Smooth muscle cell of the brain vasculature (primary cell): ENCODE results near the gene SUN1.
A peak's percentile ranks its signal among the peaks of the same experiment; 100 is the strongest.

ENCODE experiments used
- DNase-seq: peaks from one replicate; pipeline ENCODE4 v3.0.0-alpha.2; 2012; ENCODE audit warnings: low read depth, low spot score

Gene SUN1

DNA sequence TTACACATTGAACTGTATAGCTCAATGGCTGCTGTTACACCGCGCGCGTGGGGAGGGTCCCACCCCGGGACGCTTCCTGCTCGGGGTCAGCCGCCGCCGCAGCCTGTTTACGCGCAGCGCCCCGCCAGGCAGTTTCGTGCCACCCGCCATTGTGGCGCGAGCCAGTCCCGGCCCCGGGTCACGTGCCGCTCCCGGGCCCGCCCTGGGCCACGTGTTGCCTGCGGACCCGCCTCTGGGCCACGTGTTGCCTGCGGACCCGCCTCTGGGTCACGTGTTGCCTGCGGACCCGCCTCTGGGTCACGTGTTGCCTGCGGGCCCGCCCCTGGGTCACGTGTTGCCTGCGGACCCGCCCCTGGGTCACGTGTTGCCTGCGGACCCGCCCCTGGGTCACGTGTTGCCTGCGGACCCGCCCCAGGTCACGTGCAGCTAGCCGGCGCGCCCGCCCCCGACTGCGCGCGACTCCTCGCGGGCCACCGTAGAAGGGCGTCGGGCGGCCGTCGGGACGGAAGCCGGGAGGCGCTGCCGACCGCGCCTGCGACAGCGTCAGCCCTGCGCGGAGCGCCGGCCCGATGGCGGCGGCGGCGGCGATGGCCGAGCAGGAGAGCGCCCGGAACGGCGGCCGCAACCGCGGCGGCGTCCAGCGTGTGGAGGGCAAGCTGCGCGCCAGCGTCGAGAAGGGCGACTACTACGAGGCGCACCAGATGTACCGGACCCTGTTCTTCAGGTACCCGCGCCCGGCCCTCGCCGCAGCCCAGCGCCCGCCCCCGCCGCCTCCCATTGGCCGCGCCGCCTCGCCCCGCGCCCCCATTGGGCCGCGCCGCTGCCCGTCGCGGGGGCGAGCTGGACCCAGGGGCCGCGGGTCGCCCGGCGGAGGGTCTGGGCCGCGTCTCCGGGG, 44.0 kb downstream of the SUN1 start, which contains the start of gene GET4:
GET4 (plus strand) TSS at position 478 of the 895 bp plus-strand sequence; CDS start at position 570, 92 bp downstream.
- peak; percentile 86 for DNase-seq

DNA sequence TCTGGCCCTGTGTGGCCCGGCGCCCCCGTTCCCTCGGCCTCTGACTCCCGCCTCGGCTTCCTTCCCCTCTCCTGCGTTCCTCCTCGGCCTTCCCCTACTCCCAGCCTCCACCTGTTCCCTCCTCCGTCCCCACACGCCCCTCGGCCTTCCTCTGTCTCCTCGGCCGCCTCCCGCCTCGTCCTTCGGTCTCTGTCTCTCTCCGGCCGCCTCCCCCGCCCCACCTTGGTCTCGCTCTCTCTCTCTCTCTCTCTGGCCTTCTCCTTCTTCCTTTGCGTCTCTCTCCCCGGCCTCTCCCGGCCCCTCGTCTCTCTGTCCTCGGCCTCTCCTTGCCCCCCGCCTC, 44.7 kb downstream of the SUN1 start:
- no peak for DNase-seq

DNA sequence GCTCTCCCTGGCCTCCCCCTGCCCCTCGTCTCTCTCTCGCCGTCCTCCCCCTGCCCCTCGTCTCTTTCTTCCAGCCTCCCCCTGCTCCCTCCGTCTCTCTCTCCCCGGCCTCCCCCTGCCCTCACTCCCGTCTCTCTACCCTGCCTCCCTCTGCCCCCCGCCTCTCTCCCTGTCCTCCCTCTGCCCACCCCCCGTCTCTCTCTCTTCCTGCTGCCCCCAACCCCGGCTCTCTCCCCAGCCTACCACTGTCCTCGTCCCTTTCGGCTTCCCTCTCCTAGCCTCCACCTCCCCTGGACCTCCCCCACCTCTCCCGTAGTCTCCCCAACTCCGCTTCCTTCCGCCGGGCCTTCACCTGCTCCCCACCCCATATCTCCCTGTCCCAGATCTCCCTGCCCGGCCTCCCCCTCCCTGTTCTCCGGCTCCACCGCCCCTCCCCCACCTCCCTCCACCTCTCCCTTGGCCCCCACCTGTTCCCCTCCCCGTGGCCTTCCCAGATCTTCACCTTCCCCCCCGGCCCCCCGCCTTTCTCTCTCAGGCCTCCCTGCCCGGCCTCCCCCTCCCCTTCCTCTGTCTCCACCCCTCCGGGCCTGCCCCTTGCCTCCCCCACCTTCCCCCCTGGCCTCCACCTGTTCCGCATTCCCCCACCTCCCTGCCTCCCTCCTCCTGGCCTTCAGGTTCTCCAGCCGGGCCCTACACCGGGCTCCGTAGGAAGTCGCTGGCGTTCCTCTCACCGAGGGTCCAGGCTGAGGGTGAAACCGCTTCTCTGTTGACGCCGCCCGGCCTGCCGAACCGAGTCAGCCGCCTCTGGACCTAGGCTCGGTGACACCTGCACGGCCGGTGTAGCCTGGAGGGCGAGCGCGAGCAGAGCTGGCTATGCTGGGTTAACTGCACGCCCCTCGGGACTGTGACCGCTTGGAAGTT, 45.3 kb downstream of the SUN1 start:
- no peak for DNase-seq

DNA sequence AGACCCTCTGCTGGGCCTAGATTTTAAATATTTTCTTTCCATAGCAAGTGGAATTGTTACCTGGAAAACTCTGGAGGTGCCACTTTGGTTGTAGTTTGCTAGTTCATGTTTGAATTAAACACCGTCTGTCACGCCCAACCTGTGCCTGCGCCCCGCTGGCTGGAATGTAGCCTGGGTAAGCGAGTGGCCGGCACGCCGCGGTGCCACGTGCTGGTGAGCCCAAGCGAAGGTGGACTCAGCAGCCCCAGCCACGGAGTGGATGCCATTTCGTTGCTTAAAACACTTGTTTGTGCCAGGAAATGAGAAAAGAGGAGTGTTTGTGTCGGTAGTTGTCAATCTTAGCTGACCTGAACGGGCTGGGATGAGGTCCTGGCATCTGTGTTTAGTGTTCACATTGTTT, 46.8 kb downstream of the SUN1 start:
- DNase-seq, result no peak

DNA sequence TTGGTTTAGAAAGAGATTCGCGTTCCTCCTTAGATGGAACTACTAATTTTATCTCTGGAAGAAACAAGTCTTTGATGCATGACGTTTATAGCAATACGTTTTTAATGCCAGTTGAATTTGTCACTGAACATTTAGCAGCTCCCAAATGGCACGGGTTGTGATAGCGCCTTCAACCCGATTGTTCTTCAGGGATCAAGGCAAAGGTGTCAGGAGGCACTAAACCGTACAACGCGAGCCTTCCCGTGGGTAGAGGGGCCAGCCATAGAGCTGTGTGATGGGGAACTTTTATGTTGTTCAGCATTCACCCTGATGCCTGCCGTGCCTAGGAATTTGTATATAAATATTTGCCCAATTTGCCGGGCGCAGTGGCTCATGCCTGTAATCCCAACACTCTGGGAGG, 47.4 kb downstream of the SUN1 start:
- DNase-seq, result no peak

DNA sequence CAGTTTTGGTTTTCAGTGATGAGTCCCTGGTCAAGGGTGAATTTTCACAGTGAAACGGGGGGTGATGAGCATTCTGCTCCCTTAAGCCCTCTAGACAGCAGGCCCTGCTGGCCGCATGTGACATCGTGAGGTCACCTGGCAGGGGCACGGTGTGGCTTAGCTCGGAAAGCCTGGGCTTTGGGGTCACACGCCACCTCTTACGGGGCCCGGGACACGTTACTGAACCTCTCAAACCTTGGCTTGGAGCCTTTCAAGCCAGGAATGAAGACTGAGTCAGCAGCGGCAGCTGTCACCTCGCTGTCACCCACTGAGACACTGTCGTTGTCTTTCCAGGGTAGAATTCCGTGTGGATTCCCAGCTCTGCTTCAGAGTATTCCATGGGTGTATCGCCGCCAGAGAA, 48.2 kb downstream of the SUN1 start:
- no peak for DNase-seq

DNA sequence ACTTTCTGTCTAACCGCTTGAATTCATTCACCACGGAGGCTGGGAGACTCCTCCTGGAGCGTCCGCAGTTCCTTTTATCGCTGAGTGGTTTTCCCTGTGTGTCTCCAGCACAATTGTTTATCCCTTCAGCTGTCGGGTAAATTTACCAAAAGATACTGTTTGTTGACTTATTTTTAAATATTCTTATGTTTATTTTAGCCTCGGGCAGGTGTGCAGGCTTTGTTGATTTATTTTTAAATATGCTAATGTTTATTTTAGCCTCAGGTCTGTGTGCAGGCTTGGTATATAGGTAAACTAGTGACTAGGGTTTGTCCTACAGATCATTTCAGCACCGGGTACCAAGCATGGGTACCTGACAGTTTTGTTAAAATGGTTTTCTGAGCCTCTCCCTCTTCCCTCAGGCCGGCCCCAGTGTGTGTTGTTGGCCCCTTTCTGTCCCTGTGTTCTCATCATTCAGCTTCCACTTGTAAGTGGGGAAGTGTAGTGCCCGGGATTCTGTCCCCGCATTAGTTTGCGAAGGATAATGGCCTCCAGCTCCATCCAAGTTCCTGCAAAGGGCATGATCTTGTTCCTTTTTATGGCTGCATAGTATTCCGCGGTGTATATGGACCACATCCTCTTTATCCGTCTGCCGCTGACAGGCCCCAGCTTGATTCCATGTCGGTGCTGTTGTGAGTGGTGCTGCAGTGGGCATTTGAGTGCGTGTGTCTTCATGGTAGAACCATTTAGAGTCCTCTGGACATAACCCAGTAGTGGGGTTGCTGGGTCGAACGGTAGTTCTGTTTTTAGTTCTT, 49.4 kb downstream of the SUN1 start:
- no peak for DNase-seq

DNA sequence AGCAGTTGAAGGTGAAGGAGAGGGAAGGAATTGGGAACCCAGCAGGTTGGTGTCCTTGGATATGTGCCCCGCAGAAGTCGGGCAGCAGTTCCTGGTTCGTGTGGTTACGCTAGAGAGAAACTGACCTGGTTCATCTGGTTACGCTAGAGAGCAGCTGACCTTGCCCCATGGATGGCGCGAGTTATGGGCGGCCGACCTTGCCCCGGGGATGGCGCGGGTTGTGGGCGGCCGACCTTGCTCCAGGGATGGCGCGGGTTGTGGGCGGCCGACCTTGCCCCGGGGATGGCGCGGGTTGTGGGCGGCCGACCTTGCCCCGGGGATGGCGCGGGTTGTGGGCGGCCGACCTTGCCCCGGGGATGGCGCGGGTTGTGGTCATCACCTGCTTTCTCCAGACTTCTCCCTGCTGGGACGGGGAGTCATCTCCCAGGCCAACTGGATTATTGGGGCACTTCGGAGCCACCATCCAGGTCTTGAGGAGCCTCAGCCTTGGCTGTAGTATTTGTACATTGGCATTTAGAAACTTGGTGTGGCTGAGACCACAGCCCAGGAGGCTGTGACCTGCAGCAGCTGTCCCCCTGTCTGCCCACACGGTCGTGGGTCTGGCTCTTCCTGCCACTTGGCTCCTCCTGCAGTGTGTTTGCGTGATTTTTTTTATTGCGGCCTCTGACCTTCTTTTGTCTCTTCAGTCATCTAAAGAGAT, 50.2 kb downstream of the SUN1 start:
- no peak for DNase-seq

DNA sequence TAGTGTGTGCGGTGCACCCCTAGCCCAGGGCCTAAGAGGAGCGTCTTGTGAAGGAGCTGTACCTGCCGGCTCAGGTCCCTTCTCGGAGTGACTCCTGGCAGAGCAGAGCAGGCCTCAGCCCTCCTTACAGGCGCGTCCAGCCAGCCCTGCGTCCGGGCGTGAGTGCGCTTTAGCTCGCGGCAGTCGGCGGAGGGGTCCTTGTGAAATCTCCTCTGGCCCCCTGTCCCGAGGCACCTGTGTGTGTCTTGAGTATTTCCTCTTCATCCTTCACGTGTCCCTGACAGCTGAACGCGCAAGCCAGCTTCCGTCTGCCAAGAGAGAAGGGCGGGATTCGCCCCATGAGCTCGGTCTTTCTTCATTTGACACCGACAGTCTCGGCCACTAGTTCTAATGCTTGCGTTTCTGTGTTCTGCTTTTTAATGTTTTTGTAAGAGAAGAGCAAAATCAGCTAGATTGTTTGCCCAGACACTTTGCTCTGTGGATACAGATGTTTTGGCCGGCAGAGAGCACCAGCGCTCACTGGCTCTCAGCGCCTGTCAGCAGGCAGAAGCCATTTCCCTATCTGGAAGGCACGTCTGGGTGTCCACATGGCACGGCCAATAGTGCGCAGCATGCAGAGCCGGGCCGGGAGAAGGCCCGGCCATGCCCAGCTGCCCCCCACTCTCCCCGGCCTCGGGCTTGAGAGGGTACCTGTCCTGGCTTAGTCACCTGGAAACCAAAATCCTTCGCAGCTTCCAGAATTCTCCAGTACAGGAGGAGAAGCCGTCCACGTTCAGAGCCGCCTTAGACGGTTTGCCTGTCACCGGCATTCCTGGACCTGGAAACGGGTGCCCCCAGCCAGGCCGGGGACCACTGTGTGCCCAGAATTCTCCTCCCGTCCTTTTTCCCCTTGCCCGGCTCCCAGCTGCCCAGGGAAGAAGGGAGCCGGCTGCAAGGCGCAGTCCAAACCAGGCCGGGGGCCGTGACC, 51.1 kb downstream of the SUN1 start:
- no peak for DNase-seq

DNA sequence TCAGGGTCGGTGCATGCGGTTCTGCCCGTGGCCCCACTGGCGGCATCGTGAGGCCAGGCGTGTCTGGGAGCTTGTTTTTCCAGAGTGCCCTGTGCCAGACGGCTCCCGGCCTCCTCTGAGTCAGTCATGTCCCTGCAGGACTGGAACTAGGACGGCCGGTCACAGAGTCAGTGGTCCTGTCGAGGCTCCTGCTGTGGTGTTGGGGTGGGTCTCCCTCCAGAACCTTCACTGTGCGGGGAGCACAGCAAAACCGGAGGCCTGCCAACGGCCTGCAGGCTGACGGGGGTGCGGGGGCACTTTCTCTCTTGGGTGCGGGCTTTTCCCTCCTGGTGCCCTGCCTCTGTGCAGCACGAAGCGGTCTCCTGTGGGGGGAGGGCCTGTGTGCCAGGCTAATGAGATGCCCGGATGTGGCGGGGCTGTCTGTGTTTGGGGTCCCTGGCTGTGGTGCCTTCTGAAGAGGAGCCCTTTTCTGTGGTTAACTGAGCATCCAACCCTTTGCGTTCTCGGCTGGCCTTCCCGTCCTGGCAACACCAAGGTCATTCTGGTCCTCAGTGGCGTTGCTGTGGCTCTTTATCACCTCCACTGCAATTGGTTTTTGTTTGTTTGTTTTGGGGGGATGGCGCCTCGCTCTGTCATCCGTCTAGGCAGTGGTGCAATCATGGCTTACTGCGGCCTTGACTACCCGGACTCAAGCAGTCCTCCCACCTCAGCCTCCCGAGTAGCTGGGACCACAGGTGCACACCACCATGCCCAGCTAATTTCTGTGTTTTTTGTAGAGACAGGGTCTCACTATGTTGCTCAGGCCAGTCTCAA, 52.1 kb downstream of the SUN1 start:
- no peak for DNase-seq

DNA sequence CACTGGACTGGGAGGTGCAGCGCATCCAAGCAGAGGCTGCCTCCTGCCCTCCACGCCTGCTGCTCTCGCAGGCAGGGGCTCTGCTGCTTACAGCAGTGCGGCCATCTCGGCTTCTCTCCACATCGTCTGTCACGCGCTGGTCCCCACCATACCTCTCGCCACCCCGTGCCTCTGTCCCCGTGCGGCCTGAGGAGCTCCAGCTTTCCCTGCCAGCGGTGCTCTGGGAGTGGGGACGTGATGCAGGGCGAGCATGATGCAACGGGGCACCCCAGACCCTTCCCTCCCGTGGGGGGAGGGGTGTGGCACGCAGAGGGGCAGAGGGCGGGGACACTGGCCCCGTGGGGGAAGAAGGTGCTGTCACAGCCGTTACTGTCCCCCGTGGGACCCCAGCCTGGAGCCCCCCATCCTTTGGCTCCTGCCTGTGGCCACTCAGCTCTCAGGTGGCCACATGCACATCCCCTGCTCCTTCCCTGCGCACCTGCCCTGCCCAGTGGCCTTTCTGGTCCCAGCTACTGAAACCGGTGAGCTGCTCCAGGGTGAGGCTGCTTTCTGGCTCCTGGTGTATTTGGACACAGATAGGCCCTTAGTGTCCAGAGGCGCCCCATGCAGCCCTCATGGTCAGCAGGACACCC, 53.1 kb downstream of the SUN1 start:
- DNase-seq, result no peak

DNA sequence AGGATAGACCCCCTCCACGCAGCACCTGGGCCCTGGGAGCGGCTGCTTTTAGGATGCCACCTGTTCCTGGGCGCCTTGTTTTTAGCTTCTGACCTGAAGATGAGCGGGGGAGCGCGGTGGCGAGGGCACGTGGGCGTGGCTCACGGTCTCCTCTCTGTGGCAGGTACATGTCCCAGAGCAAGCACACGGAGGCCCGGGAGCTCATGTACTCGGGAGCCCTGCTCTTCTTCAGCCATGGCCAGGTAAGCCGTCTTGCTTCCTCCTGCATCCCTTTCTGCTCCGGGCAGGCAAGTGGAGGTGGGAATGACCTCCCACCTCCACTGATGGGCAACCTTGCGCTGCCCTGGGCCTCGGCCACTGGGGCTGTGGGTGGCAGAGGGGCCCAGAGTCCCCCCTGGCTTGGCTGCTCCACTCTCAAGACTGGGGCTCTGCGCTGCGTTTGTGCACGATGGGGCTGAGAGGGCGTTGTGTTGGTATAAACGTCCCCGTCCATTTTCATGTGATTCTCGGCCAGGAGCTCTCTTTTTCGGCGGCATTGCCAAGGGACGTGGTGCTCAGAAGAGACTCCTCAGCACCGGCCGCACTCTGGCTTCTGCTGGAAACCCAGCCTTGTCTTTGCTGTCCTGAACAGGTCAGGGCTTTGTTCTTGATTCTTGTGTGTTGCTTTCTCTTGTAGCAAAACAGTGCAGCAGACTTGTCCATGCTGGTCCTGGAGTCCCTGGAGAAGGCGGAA, 53.8 kb downstream of the SUN1 start:
- DNase-seq, result no peak

DNA sequence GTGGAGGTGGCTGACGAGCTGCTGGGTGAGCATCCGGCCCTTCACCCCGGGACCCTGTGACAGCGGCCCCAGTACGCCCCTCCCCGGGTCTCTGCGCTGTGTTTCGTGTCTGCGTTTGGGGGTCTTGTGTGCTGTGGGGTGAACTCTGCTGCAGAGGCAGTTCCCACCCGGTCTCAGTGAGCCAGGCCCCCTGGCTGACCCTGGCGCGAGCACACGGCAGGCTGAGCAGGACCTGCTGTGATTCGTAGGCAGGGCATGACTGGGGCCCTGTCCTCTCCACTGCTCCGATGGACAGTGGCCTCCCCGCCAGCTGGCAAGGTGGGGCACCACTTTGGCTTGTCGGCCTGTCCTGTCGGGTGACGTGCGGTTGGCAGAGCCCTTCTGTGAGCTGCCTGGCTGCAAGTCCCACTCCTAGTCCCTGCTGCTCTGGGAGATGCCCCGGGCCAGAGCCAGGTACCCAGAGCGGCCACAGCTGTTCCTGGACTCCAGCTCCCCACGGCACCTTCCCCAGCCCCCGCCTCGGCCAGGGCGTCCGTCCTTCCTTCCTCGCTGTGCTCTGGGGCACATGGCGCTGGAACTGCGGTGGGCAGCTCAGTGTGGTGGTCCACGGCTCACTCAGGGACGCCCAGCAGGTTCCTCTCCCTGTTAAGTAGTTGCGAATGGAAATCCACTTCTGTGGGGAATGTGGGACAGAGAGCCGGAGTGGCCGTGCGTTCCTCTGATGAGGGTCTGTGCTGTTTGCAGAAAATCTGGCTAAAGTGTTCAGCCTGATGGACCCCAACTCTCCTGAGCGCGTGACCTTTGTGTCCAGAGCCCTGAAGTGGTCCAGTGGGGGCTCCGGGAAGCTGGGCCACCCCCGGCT, 54.6 kb downstream of the SUN1 start:
- DNase-seq, result no peak

DNA sequence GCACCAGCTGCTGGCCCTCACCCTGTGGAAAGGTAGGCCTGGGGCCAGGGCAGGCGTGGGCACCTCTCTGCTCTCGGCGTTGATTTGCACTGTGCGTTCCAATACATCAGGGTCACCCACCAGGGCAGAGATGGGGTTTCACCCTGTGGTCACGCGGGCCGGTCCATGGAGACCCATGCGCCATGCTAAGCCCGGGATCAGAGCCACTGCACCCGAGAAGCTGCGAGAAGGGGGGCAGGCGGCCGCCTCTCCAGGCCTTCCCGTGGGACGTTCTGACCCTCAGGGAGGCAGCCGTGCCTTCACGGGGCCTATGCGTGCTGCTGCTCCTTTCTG, 55.2 kb downstream of the SUN1 start:
- DNase-seq, result no peak

DNA sequence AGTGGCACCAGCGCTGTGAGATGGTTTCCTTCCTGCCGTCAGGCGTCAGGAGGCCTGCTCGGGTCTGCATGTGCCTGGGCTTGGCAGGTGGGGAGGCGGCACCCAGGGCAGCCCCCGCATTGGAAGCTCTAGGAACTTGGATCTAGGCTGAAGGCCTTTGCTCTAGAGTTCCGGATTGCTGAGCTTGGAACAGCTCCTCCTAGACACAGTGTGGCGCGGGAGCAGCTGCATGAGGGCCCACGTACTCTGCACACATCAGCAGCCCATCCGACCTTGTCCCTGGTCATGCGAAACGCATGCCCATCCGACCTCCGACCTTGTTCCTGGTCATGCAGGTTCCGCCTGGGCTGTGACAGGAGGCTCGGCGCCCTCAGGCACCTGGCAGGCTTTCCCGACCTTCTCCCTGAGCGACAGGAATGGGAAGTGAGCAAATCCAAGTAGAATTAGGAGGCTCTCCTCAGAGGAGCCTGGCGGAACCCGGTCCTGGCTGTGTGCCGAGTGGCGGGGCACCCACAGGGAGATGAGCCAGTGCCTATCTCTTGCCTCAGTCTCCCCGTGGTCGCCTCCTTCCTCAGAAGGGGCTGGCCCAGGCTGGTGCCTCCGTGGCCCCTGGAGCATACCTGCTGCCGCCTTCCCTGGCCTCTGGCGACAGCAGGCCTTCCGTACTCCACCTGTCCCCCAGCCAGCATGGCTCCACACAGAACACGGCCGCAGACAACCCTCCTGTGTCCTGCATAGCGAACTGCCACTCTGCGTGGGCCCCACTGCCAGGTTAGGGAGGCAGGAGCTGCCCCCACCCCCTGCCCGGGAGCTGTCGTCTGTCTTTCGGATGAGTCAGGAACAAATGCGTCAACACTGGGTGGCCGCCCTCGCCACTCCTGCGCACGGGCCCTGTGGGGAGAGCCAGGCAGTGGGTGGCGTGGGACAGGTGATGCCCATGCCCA, 56.1 kb downstream of the SUN1 start:
- no peak for DNase-seq

DNA sequence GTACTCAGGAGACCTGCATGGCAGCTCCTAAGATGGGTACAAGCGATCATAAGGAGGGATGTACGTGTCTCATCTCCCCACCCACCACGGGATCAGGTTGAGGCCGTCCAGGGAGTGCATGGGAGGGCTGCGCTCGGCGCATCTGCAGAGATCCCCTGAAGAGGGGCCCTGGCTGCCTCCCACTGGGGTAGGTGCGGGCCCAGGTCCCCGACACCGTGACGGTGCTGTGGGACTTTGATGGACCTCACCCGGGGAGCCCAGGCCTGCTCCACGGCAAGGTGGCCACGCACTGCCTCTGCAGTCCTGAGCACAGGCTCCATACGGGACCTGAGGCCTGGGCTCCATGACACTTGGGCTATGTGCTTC, 56.7 kb downstream of the SUN1 start:
- DNase-seq, result no peak
